ENCODE data around the gene ZC2HC1C. TPM values are rescaled to one million over a fixed set of nuclear protein-coding genes. Genes with fewer than 3 reads are reported as not detected.

The ZC2HC1C gene
- total and polyA plus RNA-seq, 9 of the 15 experiments (the other 6 are each of a cell fraction or from before 2014, with no cell fraction given) = 6.3 to 9.2 (median 7.7) TPM

DNA sequence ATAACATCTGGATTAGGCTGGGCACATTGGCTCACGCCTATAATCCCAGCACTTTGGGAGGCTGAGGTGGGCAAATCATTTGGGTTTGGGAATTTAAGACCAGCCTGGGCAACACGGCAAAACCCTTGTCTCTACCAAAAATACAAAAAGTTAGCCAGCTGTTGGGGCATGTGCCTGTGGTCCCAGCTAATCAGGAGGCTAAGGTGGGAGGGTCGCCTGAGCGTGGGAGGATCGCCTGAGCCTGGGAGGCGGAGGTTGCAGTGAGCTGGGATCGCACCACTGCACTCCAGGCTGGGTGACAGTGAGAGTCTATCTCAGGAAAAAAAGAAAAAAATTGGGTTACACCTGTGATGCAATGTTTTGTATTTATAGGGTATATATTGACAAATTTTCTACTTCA lies 52.1 kb downstream of the ZC2HC1C start:
- no peaks in the 10 kb centered on the region for H4K20me1 ChIP-seq (replicated peaks; ENCODE audit: control insufficient read depth, insufficient read depth, low read length)
- H3K4me1 ChIP-seq (replicated peaks in 1 of 2; ENCODE audit: control insufficient read depth in 2 of 2, insufficient read depth in 2 of 2, low read length in 2 of 2) = peaks cover 2 to 14% of the 10 kb centered on the region in 2 experiments; a peak in 4 of 5 replicates
- H3K9me1 ChIP-seq (ENCODE audit: control insufficient read depth, insufficient read depth, low read length) = no peaks in the 10 kb centered on the region
- no peak overlapping the region for H2AFZ ChIP-seq (ENCODE audit: low read depth, low read length)
- ChIA-PET CTCF (ENCODE audit: low intra/inter-chr PET ratio) (no interaction called here), POLR2A (interaction anchor here (0.6 to 0.7 kb wide), 2 partner anchors 11 to 49 kb away, joined by 3 read pairs; no protein-coding TSS in a partner anchor)
- no peaks in the 10 kb centered on the region for H3K27me3 ChIP-seq (ENCODE audit: control insufficient read depth in 2 of 2, insufficient read depth in 2 of 2, low read length in 2 of 2)
- TF ChIP-seq HNRNPH1 (optimal IDR thresholded peaks at IDR 0.05; ENCODE audit: low read depth, low read length) (no peak), EGR1 (conservative IDR thresholded peaks at IDR 0.05) (peak; percentile 65), CREB3 (tag; conservative IDR thresholded peaks at IDR 0.05; ENCODE audit: low read depth) (no peak), HDAC3 (IDR thresholded peaks at IDR 0.05; ENCODE audit: borderline replicate concordance, partially characterized antibody) (no peak), RFX5 (IDR thresholded peaks at IDR 0.05; ENCODE audit: low read depth, low read length) (no peak)
- TF ChIP-seq, protein P1, sequence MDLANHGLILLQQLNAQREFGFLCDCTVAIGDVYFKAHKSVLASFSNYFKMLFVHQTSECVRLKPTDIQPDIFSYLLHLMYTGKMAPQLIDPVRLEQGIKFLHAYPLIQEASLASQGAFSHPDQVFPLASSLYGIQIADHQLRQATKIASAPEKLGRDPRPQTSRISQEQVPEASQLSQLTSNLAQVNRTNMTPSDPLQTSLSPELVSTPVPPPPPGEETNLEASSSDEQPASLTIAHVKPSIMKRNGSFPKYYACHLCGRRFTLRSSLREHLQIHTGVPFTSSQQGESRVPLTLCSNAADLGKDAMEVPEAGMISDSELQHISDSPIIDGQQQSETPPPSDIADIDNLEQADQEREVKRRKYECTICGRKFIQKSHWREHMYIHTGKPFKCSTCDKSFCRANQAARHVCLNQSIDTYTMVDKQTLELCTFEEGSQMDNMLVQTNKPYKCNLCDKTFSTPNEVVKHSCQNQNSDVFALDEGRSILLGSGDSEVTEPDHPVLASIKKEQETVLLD (IDR thresholded peaks at IDR 0.05) = no peak
- intact Hi-C loops (cut with micrococcal nuclease) (no loop called here), in situ Hi-C loops (cut with MboI) (no loop called here)
- no peak overlapping the region for H3K27ac ChIP-seq (ENCODE audit: extremely low read depth, low read depth, low read length)
- H3K36me3 ChIP-seq (ENCODE audit: control insufficient read depth, insufficient read depth, low read length) = peaks cover 18% of the 10 kb centered on the region; the same call in 1 of the 3 replicates
- H3K4me3 ChIP-seq = no peak overlapping the region
- no TSS peak for BruUV-seq (replicated peaks)
- ATAC-seq = 0 out of 3 replicates have a peak, but pooled peaks have one; percentile 14
- no peak for DNase-seq (ENCODE audit: extremely low read depth in 1 of 4, low spot score in 3 of 4)
- H3K9ac ChIP-seq (ENCODE audit: insufficient read depth in 1 of 2, low read depth in 2 of 2, low read length in 2 of 2) = 0 out of 4 replicates have a peak overlapping the region, but pooled peaks of 1 of the 2 experiments have one; percentile 48
- peaks cover 11% of the 10 kb centered on the region for H3K79me2 ChIP-seq (ENCODE audit: control insufficient read depth, insufficient read depth, low read length)
- H3K9me3 ChIP-seq (replicated peaks; ENCODE audit: control insufficient read depth, insufficient read depth, low read depth, low read length) = no peaks in the 10 kb centered on the region
- H3K4me2 ChIP-seq (ENCODE audit: insufficient read depth, low read length) = no peak overlapping the region
- no peak for FAIRE-seq
- WGBS (ENCODE audit: insufficient coverage, low coverage, missing lambda C conversion rate) = 65% methylated on average over 4 of the region's 7 CpGs

Measured in K562 (cell line).